Keratinocyte (primary cell): ENCODE data around the gene DNAH8. TPM values are rescaled to one million over a fixed set of nuclear protein-coding genes. Genes with fewer than 3 reads are reported as not detected.
"Not testable (repeated sequence)": the region's sequence is repeated elsewhere in the genome, so short reads cannot be mapped to it uniquely, and the experiment has no call there.

Source experiments
- DNase-seq: peaks from one replicate; pipeline ENCODE4 v3.0.0-alpha.2; 2011; ENCODE audit warnings: low read depth, missing footprints, low spot score
- FAIRE-seq: peaks from 2 replicates; lab custom pipeline; 2011; peaks lifted over from hg19 to GRCh38; lab: Jason Lieb, UNC
- H2AFZ ChIP-seq: 2 replicates; pipeline ENCODE4 v1.6.0; 2012; ENCODE audit warnings: low read length, control low read depth, inconsistent platforms; ENCODE audit not compliant: control insufficient read depth
- H3K27ac ChIP-seq: 2 replicates; pipeline ENCODE4 v1.5.1; 2011; ENCODE audit warnings: low read length; ENCODE audit not compliant: control insufficient read depth, insufficient read depth
- H3K27me3 ChIP-seq: 3 replicates; pipeline ENCODE4 v1.6.0; 2011; ENCODE audit warnings: low read length; ENCODE audit not compliant: control insufficient read depth, insufficient read depth; ENCODE audit errors: extremely low read depth
- H3K36me3 ChIP-seq, 2 experiments: 2 replicates in 1 of 2; 3 replicates in 1 of 2; pipeline ENCODE4 v1.5.1; 2011; ENCODE audit warnings: low read length in 2 of 2, mild to moderate bottlenecking in 1 of 2; ENCODE audit not compliant: control insufficient read depth in 2 of 2, insufficient read depth in 2 of 2; ENCODE audit errors: extremely low read depth in 1 of 2
- H3K4me1 ChIP-seq: 3 replicates; pipeline ENCODE4 v1.5.1; 2011; ENCODE audit warnings: low read length; ENCODE audit not compliant: control insufficient read depth, insufficient read depth; ENCODE audit errors: extremely low read depth
- H3K4me2 ChIP-seq: 3 replicates; pipeline ENCODE4 v1.6.0; 2011; ENCODE audit warnings: low read depth, low read length; ENCODE audit not compliant: control insufficient read depth, insufficient read depth; ENCODE audit errors: extremely low read depth
- H3K4me3 ChIP-seq, 3 experiments: fragments of 200-600 bp in 1 of 3; sonication (generic) in 1 of 3; 2 replicates in 2 of 3; 3 replicates in 1 of 3; pipeline ENCODE4 v1.5.1; 2011 to 2016; ENCODE audit warnings: low read length in 3 of 3, mild to moderate bottlenecking in 3 of 3, control low read depth in 2 of 3, inconsistent platforms in 1 of 3, low read depth in 1 of 3, mixed read lengths in 1 of 3, mixed run types in 1 of 3, moderate library complexity in 1 of 3; ENCODE audit not compliant: control insufficient read depth in 2 of 3, insufficient read depth in 2 of 3; ENCODE audit errors: extremely low read depth in 1 of 3
- H3K79me2 ChIP-seq: 2 replicates; pipeline ENCODE4 v1.6.0; 2012; ENCODE audit warnings: low read length; ENCODE audit not compliant: control insufficient read depth, insufficient read depth
- H3K9ac ChIP-seq: 3 replicates; pipeline ENCODE4 v1.6.0; 2011; ENCODE audit warnings: low read length; ENCODE audit not compliant: control insufficient read depth, insufficient read depth; ENCODE audit errors: extremely low read depth
- H3K9me1 ChIP-seq: 3 replicates; pipeline ENCODE4 v1.6.0; 2011; ENCODE audit warnings: low read length; ENCODE audit not compliant: control insufficient read depth, insufficient read depth; ENCODE audit errors: extremely low read depth
- H3K9me3 ChIP-seq: 2 replicates; pipeline ENCODE4 v1.5.1; 2012; ENCODE audit warnings: low read depth, low read length; ENCODE audit not compliant: control insufficient read depth
- H4K20me1 ChIP-seq: 3 replicates; pipeline ENCODE4 v1.6.0; 2011; ENCODE audit warnings: low read length; ENCODE audit not compliant: control insufficient read depth, insufficient read depth; ENCODE audit errors: extremely low read depth
- CTCF ChIP-seq, 3 experiments: IDR thresholded peaks in 1 of 3; conservative IDR thresholded peaks in 1 of 3; optimal IDR thresholded peaks in 1 of 3; 2 replicates in 2 of 3; 3 replicates in 1 of 3; pipeline versions ENCODE3 to v1.5.1; 2011; ENCODE audit warnings: low read length in 3 of 3, mild to moderate bottlenecking in 3 of 3, moderate library complexity in 2 of 3, control low read depth in 1 of 3, inconsistent platforms in 1 of 3; ENCODE audit not compliant: insufficient read depth in 2 of 3; ENCODE audit errors: extremely low read depth in 1 of 3
- EZH2 ChIP-seq: IDR thresholded peaks from one replicate; pipeline ENCODE4 v1.6.1; 2012; ENCODE audit warnings: inconsistent platforms, mild to moderate bottlenecking, low read length, moderate library complexity
- dilution Hi-C: fragments of 300-500 bp; cut with MboI; formaldehyde crosslinking; loops from one replicate; pipeline ENCODE4 v1.7.0; 2020; ENCODE audit warnings: low sequenced_read_pairs; ENCODE audit not compliant: extremely low pct_ligation_motif_present
- polyA plus RNA-seq, 5 experiments: library from polyadenylated mRNA; depleted of rRNA in 3 of 5; stranded (reverse) in 3 of 5; stranded (forward) in 1 of 5; unstranded in 1 of 5; fragments of >200 nt; gene quantifications; 1 replicate in 1 of 5; 2 replicates in 3 of 5; 3 replicates in 1 of 5; pipeline versions ENCODE4 v1.2.1 to v1.2.3, GENCODE V29; 2011 to 2012; ENCODE audit warnings: missing spikeins in 2 of 5, low read depth in 1 of 5, low replicate concordance in 1 of 5

Gene DNAH8
- polyA plus RNA-seq, 1 donor (not counting 4 experiments of a cell fraction or from before 2014, with no cell fraction given) = 0.01 TPM

GRCh38 chr6:38915205-38915925, 200.3 kb downstream of the DNAH8 start:
- Histone ChIP-seq H3K36me3 (no peaks in the 10 kb centered on the region), H3K27ac (no peak overlapping the region), H3K27me3 (no peaks in the 10 kb centered on the region), H3K9me3 (no peaks in the 10 kb centered on the region), H3K79me2 (no peaks in the 10 kb centered on the region), H3K9ac (no peak overlapping the region), H4K20me1 (no peaks in the 10 kb centered on the region), H3K4me3 (no peak overlapping the region), H3K4me2 (no peak overlapping the region), H3K9me1 (no peaks in the 10 kb centered on the region), H3K4me1 (no peaks in the 10 kb centered on the region), H2AFZ (no peak overlapping the region)
- no peak for FAIRE-seq
- dilution Hi-C loops = no loop called here
- TF ChIP-seq EZH2 (no peak), CTCF (optimal IDR thresholded peaks at IDR 0.05 in 1 of 3, IDR thresholded peaks at IDR 0.05 in 1 of 3, conservative IDR thresholded peaks at IDR 0.05 in 1 of 3; ENCODE audit: extremely low read depth in 1 of 3, insufficient read depth in 2 of 3, low read length in 3 of 3) (no peak)
- no peak for DNase-seq

GRCh38 chr6:38921540-38921939, 206.4 kb downstream of the DNAH8 start:
- dilution Hi-C loops, H3K9ac ChIP-seq, H3K9me1 ChIP-seq, H3K4me3 ChIP-seq, H2AFZ ChIP-seq, H3K4me1 ChIP-seq, DNase-seq, H3K4me2 ChIP-seq, H3K36me3 ChIP-seq, H4K20me1 ChIP-seq, H3K27me3 ChIP-seq, FAIRE-seq, H3K9me3 ChIP-seq, H3K79me2 ChIP-seq, H3K27ac ChIP-seq: not testable (repeated sequence)
